HepG2 (cell line): ENCODE measurements around the gene LILRB2. TPM values are rescaled to one million over a fixed set of nuclear protein-coding genes. Genes with fewer than 3 reads are reported as not detected.

Experiments
- ATAC-seq: fragments of 200-7000 bp; cut with Tn5 transposase; 3 replicates; pipeline ENCODE4 v1.9.1; 2020; ENCODE audit warnings: mild to moderate bottlenecking, moderate library complexity
- BruUV-seq: library from RNA; stranded (reverse); fragments of 400-500 nt; replicated peaks from 2 replicates; lab custom pipeline; 2021; lab: Mats Ljungman, UMichigan
- CTCF ChIA-PET: fragments of 300-600 bp; formaldehyde crosslinking; extraction: SDS; loops from one replicate; lab custom pipeline; 2021; ENCODE audit warnings: low total read pairs, inconsistent platforms, low intra/inter-chr PET ratio; lab: Yijun Ruan, JAX
- POLR2A ChIA-PET: fragments of 350-600 bp; sonication (Branson Sonifier 250); formaldehyde crosslinking; loops from one replicate; lab custom pipeline; 2020; ENCODE audit warnings: antibody characterized with exemption, inconsistent platforms; lab: Yijun Ruan, JAX
- DNase-seq: peaks from one replicate; pipeline ENCODE4 v3.0.0-alpha.2; 2015; ENCODE audit warnings: low spot score
- FAIRE-seq: peaks from 3 replicates; lab custom pipeline; 2011; peaks lifted over from hg19 to GRCh38; lab: Jason Lieb, UNC
- H2AFZ ChIP-seq: one replicate; pipeline ENCODE4 v1.6.1; 2011; ENCODE audit warnings: low read length, inconsistent platforms
- H3K27ac ChIP-seq: fragments of 300-600 bp; 3 replicates; pipeline ENCODE4 v1.8.0; 2011; ENCODE audit warnings: mixed run types, mild to moderate bottlenecking, mixed read lengths, low read length, inconsistent platforms; ENCODE audit not compliant: insufficient read depth; ENCODE audit errors: extremely low read length
- H3K27me3 ChIP-seq, 2 experiments: fragments of 200-600 bp in 1 of 2; 2 replicates in 1 of 2; 3 replicates in 1 of 2; pipeline versions ENCODE4 v1.6.0 to v1.8.0; 2011; ENCODE audit warnings: low read length in 2 of 2, mild to moderate bottlenecking in 2 of 2, moderate library complexity in 2 of 2, inconsistent platforms in 1 of 2; ENCODE audit not compliant: insufficient read depth in 2 of 2, control insufficient read depth in 1 of 2
- H3K36me3 ChIP-seq, 2 experiments: fragments of 200-600 bp in 1 of 2; replicated peaks in 1 of 2; 2 replicates in 1 of 2; 3 replicates in 1 of 2; pipeline versions ENCODE4 v1.5.1 to v1.8.0; 2011; ENCODE audit warnings: low read length in 2 of 2, inconsistent platforms in 1 of 2; ENCODE audit not compliant: insufficient read depth in 2 of 2, control insufficient read depth in 1 of 2
- H3K4me1 ChIP-seq: 2 replicates; pipeline ENCODE4 v1.5.1; 2012; ENCODE audit warnings: low read length, inconsistent platforms; ENCODE audit not compliant: insufficient read depth
- H3K4me2 ChIP-seq: 2 replicates; pipeline ENCODE4 v1.6.0; 2011; ENCODE audit warnings: low read depth, low read length, inconsistent platforms
- H3K4me3 ChIP-seq, 3 experiments: fragments of 200-600 bp in 1 of 3; sonication (generic), shearing (Covaris generic) in 1 of 3; replicated peaks in 1 of 3; 2 replicates each; pipeline ENCODE4 v1.5.1; 2011 to 2016; ENCODE audit warnings: low read length in 3 of 3, inconsistent platforms in 2 of 3, low read depth in 2 of 3, mild to moderate bottlenecking in 2 of 3, control low read depth in 1 of 3, mixed read lengths in 1 of 3; ENCODE audit not compliant: insufficient read depth in 1 of 3
- H3K79me2 ChIP-seq: one replicate; pipeline ENCODE4 v1.6.1; 2011; ENCODE audit warnings: low read length, inconsistent platforms; ENCODE audit not compliant: insufficient read depth
- H3K9ac ChIP-seq: 2 replicates; pipeline ENCODE4 v1.6.0; 2011; ENCODE audit warnings: mild to moderate bottlenecking, low read depth, low read length, inconsistent platforms; ENCODE audit not compliant: insufficient read depth
- H3K9me3 ChIP-seq: 2 replicates; pipeline ENCODE4 v1.5.1; 2012; ENCODE audit warnings: mild to moderate bottlenecking, low read length
- H4K20me1 ChIP-seq: 2 replicates; pipeline ENCODE4 v1.6.0; 2011; ENCODE audit warnings: inconsistent platforms, mild to moderate bottlenecking, low read length, moderate library complexity; ENCODE audit not compliant: insufficient read depth
- ATF7 ChIP-seq, 2 experiments: fragments of 450-650 bp in 1 of 2; sonication (generic) in 1 of 2; formaldehyde crosslinking in 1 of 2; IDR thresholded peaks; 2 replicates each; pipeline versions ENCODE4 v1.4.0 to v1.6.1; 2016 to 2020; ENCODE audit warnings: antibody characterized with exemption in 1 of 2, mild to moderate bottlenecking in 1 of 2, missing genetic modification reagents in 1 of 2
- CHCHD3 ChIP-seq: sonication (generic); formaldehyde crosslinking; IDR thresholded peaks from 2 replicates; pipeline ENCODE4 v1.8.0; 2022; ENCODE audit warnings: mild to moderate bottlenecking, missing genetic modification reagents, moderate library complexity
- CREB1 ChIP-seq, 2 experiments: fragments of 450-650 bp in 1 of 2; IDR thresholded peaks; 2 replicates each; pipeline ENCODE4 v1.6.1; 2016 to 2017; ENCODE audit warnings: control low read depth in 1 of 2, mild to moderate bottlenecking in 1 of 2, missing compliant biosample characterization in 1 of 2, missing genetic modification characterization in 1 of 2
- EZH2 ChIP-seq: conservative IDR thresholded peaks from 2 replicates; pipeline ENCODE4 v1.6.1; 2012; ENCODE audit warnings: mild to moderate bottlenecking, low read depth, low read length, moderate library complexity
- NR2C2 ChIP-seq: sonication (generic); formaldehyde crosslinking; IDR thresholded peaks from 2 replicates; pipeline ENCODE4 v1.4.0; 2020; ENCODE audit warnings: missing genetic modification reagents, mild to moderate bottlenecking, moderate library complexity, borderline replicate concordance
- PITX1 ChIP-seq: sonication (generic); formaldehyde crosslinking; IDR thresholded peaks from 2 replicates; pipeline ENCODE4 v1.5.1; 2020; ENCODE audit warnings: mild to moderate bottlenecking, missing genetic modification reagents
- SMAD3 ChIP-seq: sonication (generic); formaldehyde crosslinking; IDR thresholded peaks from 2 replicates; pipeline ENCODE4 v1.4.0; 2020; ENCODE audit warnings: missing genetic modification reagents
- STAT5B ChIP-seq: sonication (generic); formaldehyde crosslinking; IDR thresholded peaks from 2 replicates; pipeline ENCODE4 v1.4.0; 2020; ENCODE audit warnings: missing genetic modification reagents
- TBL1XR1 ChIP-seq: fragments of 150-350 bp; IDR thresholded peaks from 2 replicates; pipeline ENCODE4 v1.6.1; 2014; ENCODE audit warnings: borderline replicate concordance, low read length; ENCODE audit not compliant: partially characterized antibody
- THYN1 ChIP-seq: sonication (generic); formaldehyde crosslinking; IDR thresholded peaks from 2 replicates; pipeline ENCODE4 v1.8.1; 2023; ENCODE audit warnings: low read depth, mild to moderate bottlenecking, moderate library complexity, missing genetic modification reagents, borderline replicate concordance
- ZNF138 ChIP-seq: sonication (generic); formaldehyde crosslinking; IDR thresholded peaks from 2 replicates; pipeline ENCODE4 v1.5.0; 2020; ENCODE audit warnings: mild to moderate bottlenecking, low read depth, missing genetic modification reagents
- ZNF251 ChIP-seq: sonication (generic); formaldehyde crosslinking; IDR thresholded peaks from 2 replicates; pipeline ENCODE4 v1.9.0; 2021; ENCODE audit warnings: mild to moderate bottlenecking, missing genetic modification reagents
- ZNF460 ChIP-seq: sonication (generic); formaldehyde crosslinking; IDR thresholded peaks from 2 replicates; pipeline ENCODE4 v1.5.1; 2020; ENCODE audit warnings: missing genetic modification reagents, mild to moderate bottlenecking, borderline replicate concordance
- ZNF7 ChIP-seq: IDR thresholded peaks from 2 replicates; pipeline ENCODE4 v1.6.1; 2016; ENCODE audit warnings: missing biosample characterization, missing genetic modification reagents
- WGBS: methylation state at CpG from one replicate; pipeline ENCODE4 v1.1.6; 2017; ENCODE audit warnings: low lambda C conversion rate; 5-methylcytosine and 5-hydroxymethylcytosine counted together
- in situ Hi-C: cut with HindIII; loops from 2 replicates; pipeline ENCODE4 v1.10.0; 2017; ENCODE audit warnings: low pct_unique_long_range_greater_than_20kb; ENCODE audit not compliant: extremely low pct_ligation_motif_present
- intact Hi-C: fragments of 100-400 bp; cut with micrococcal nuclease; formaldehyde crosslinking; loops from one replicate; pipeline ENCODE4 v1.10.0; 2022; ENCODE audit not compliant: unreplicated experiment
- polyA plus RNA-seq, 8 experiments: library from polyadenylated mRNA; depleted of rRNA in 3 of 8; stranded (reverse) in 7 of 8; unstranded in 1 of 8; fragments of >200 nt; fragmentation: Illumina TruSeq in 4 of 8; extraction: Trizol in 4 of 8; gene quantifications; 2 replicates each; pipeline versions ENCODE4 v1.2.1 to v1.2.3, GENCODE V29; 2011 to 2016; ENCODE audit warnings: low read depth in 4 of 8, missing spikeins in 1 of 8, mixed read lengths in 1 of 8; ENCODE audit not compliant: insufficient read depth in 1 of 8
- total RNA-seq, 5 experiments: library from RNA; depleted of rRNA; stranded (reverse); fragments of >200 nt; fragmentation: Illumina TruSeq; extraction: Trizol; gene quantifications; 2 replicates each; pipeline ENCODE4 v1.2.3, GENCODE V29; 2016; ENCODE audit warnings: low read depth in 1 of 5

LILRB2 gene
- total and polyA plus RNA-seq, 2 of the 13 experiments (the other 11 are each of a cell fraction or from before 2014, with no cell fraction given), result not detected

DNA sequence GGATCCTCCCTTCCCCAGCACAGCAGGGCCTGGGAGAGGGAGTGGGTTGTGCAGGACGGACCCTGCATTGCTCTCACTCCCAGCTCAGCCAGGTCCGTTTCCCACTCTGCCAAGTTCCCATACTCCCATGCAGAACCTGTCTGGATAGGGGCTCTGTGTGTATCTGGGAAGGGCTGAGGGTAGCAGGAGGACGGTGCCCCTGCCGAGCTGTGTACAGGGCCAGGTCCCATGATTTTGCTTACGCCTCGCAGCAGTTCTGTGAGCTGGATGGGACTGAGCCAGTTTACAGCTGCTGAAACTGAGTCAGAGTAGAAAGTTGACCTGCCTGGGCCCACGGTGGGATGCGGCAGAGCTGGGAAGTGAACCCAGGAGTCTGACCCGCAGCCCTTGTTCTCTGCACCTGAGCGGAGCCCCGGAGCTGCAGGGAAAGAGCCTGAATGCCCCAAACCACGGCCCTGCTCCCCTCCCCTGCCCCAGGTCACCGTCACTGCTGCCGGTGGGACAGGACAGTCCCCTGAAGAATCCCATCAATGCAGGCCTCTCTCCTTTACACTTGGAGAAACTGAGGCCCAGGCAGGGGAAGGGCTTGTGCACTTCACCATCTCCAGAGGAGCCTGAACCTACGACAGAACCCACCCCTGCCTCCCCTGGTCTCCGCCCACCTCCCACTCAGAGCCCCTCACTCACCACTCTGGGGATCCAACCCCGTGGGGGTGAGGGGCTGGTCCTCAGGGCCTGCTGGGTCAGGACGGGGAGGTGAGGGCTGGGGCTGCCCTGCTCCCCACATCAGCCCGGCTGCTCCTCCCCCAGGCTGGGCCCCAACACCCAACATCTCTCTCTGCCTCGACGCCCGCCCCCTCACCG is 27.3 kb downstream of the LILRB2 start:
- CTCF ChIA-PET, result no interaction called here

GRCh38 chr19:54252845-54253244 is 28.1 kb downstream of the LILRB2 start:
- ATAC-seq, result no peak
- H3K36me3 ChIP-seq, result no peaks in the 10 kb centered on the region
- intact Hi-C loops, result no loop called here
- CTCF ChIA-PET, result no interaction called here
- H3K27me3 ChIP-seq, result peaks cover 10 to 69% of the 10 kb centered on the region in 2 experiments
- H4K20me1 ChIP-seq, result no peaks in the 10 kb centered on the region
- POLR2A ChIA-PET, result no interaction called here
- BruUV-seq, result no TSS peak
- FAIRE-seq, result no peak
- WGBS, result 1% methylated on average over 10 of the region's 11 CpGs
- DNase-seq, result no peak
- H3K9ac ChIP-seq, result no peak overlapping the region
- no peak overlapping the region for H3K4me2 ChIP-seq
- peak; percentile 100 for TF ChIP-seq ATF7 (IDR thresholded peaks at IDR 0.05)
- TF ChIP-seq ATF7 (CRISPR knock-in tag; IDR thresholded peaks at IDR 0.05), result no peak
- no peak for TF ChIP-seq ZNF138
- TF ChIP-seq ZNF7 (CRISPR knock-in tag), result peak; percentile 67; the same call in 1 of the 2 replicates
- peak; percentile 97 for TF ChIP-seq CREB1 (IDR thresholded peaks at IDR 0.05)
- no peak for TF ChIP-seq CREB1 (CRISPR knock-in tag; IDR thresholded peaks at IDR 0.05)
- TF ChIP-seq EZH2, result peak; percentile 66; the same call in 1 of the 2 replicates
- TF ChIP-seq ZNF251 (CRISPR knock-in tag), result no peak
- H3K4me1 ChIP-seq, result no peaks in the 10 kb centered on the region
- no peak overlapping the region for H2AFZ ChIP-seq
- H3K27ac ChIP-seq, result no peak overlapping the region
- in situ Hi-C loops, result no loop called here
- H3K79me2 ChIP-seq, result no peaks in the 10 kb centered on the region
- H3K9me3 ChIP-seq, result no peaks in the 10 kb centered on the region
- no peak overlapping the region for H3K4me3 ChIP-seq

More for the DNA sequence above, 27.3 kb downstream of the LILRB2 start:
- BruUV-seq, result no TSS peak
- H3K27me3 ChIP-seq, result peaks cover 10 to 67% of the 10 kb centered on the region in 2 experiments
- no peaks in the 10 kb centered on the region for H3K4me1 ChIP-seq
- DNase-seq (no peak), ATAC-seq (no peak), FAIRE-seq (no peak)
- POLR2A ChIA-PET, result no interaction called here
- no peaks in the 10 kb centered on the region for H3K79me2 ChIP-seq
- H3K9ac ChIP-seq, result no peak overlapping the region
- no peak overlapping the region for H3K4me3 ChIP-seq
- intact Hi-C loops, result no loop called here
- no peaks in the 10 kb centered on the region for H3K9me3 ChIP-seq
- no peaks in the 10 kb centered on the region for H3K36me3 ChIP-seq
- no peak overlapping the region for H2AFZ ChIP-seq
- WGBS, result 24% methylated on average over 17 of the region's 23 CpGs
- TF ChIP-seq CHCHD3, result no peak
- no peak for TF ChIP-seq THYN1
- no peak for TF ChIP-seq ZNF460
- no peak for TF ChIP-seq NR2C2 (CRISPR knock-in tag)
- TF ChIP-seq SMAD3 (CRISPR knock-in tag), result no peak
- TF ChIP-seq TBL1XR1, result no peak
- no peak for TF ChIP-seq STAT5B
- no peak for TF ChIP-seq PITX1 (CRISPR knock-in tag)
- in situ Hi-C loops, result no loop called here
- no peak overlapping the region for H3K4me2 ChIP-seq
- no peaks in the 10 kb centered on the region for H4K20me1 ChIP-seq
- H3K27ac ChIP-seq, result no peak overlapping the region
